HEK293T (cell line): Measurements from ENCODE around the gene KCTD15.

Experiments used
- ARNT ChIP-seq: fragments of 450-650 bp; IDR thresholded peaks from 2 replicates; pipeline ENCODE4 v1.6.1; 2017; ENCODE audit warnings: mild to moderate bottlenecking
- ELF4 ChIP-seq: fragments of 450-650 bp; IDR thresholded peaks from 2 replicates; pipeline ENCODE4 v1.6.1; 2017; ENCODE audit warnings: antibody characterized with exemption
- FOXM1 ChIP-seq: fragments of 450-650 bp; IDR thresholded peaks from 2 replicates; pipeline ENCODE4 v1.6.1; 2017; ENCODE audit warnings: mild to moderate bottlenecking, borderline replicate concordance
- SP1 ChIP-seq: fragments of 450-650 bp; IDR thresholded peaks from 2 replicates; pipeline ENCODE4 v1.6.1; 2017

GRCh38 chr19:33752945-33753344 lies 43.7 kb upstream of the KCTD15 start:
- TF ChIP-seq FOXM1 (no peak), ARNT (no peak), ELF4 (no peak), SP1 (no peak)
